HG03521 (cell line): ENCODE results near the gene CXXC5.
A peak's percentile ranks its signal among the peaks of the same experiment; 100 is the strongest.
"Not testable (repeated sequence)": the region's sequence is repeated elsewhere in the genome, so short reads cannot be mapped to it uniquely, and the experiment has no call there.

Experiments used
- ATAC-seq: cut with Tn5 transposase; IDR thresholded peaks from one replicate; pipeline ENCODE4 v1.9.1; 2021; ENCODE audit warnings: mild to moderate bottlenecking, moderate library complexity; ENCODE audit not compliant: unreplicated experiment

The CXXC5 gene

GRCh38 chr5:139708877-139709581 is 60.9 kb downstream of the CXXC5 start:
- no peak for ATAC-seq

DNA sequence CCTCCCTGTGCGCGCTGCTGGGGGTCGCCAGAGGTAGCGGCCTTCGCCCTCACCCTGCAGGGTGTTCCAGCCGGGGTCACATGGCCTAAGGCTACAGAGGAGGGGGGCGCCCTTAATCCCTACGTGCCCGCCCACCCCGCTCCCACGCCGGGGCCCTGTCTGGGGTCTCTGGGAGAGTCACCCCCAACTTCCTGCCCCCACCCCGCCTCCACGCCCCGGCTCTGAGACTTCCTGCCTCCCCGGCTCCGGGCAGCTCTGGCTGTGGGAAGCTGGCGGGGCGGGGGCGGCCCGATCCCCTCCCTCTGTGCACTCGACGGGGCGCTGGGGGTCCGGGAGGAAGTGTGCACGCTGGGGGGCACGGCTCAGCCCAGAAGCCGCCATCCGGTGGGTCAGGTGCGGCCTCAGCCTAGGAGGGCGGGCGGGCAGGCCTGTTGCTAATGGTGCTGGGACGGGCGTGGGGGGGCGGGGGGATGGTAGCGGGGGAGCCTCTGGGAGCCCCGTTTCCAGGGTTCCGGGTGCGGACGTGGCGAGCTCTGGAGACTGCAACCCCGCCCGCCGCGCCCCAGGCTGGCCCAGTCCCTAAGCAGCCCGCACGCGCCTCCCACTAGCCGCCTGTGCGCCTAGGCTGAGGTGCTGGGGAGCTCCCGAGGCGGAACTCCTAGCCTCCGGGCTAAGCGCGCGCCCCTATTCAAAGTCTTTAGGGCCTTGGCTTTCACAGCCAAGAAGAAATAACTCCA is 61.6 kb downstream of the CXXC5 start:
- no peak for ATAC-seq

DNA sequence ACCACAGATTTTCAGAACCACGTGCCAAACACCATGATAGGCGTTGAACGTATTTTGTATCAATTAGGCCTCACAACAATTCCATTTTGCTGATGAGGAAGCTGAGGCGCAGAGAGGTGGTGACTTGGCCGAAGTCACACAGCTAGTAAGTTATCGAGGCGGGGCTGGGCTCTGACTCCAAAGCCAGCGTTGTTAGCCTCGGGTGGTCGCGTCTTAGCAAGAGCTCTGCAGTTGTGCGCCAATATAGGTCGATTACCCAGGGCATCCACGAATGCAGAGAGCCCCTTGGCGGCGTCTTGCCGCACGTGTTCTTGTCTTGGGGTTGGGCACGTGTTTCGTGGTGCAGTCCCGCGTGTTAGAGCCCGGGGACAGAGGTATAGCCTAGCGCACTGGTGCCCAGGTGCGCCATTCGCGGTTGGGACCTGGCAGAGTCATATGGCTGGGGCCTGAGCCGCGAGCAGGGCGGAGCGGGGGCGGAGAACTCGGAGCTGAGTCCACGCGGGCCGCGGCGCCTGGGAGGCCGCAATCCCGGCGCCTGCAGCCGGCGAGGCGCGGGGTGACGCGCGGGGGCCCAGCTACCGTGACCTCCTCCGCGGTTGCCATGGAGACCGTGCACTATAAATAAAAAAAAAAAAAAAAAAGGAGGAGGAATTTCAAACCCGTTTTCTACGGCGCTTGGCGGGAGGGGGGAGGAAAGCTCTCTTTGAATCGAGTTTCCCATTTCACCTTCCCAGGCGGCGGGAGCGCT is 62.3 kb downstream of the CXXC5 start:
- peak; percentile 29 for ATAC-seq

- ATAC-seq: no peak
Measured at GRCh38 chr5:139711067-139711905, 63.1 kb downstream of the CXXC5 start.

- ATAC-seq: no peak
Measured at GRCh38 chr5:139711906-139712224, 63.7 kb downstream of the CXXC5 start.

DNA sequence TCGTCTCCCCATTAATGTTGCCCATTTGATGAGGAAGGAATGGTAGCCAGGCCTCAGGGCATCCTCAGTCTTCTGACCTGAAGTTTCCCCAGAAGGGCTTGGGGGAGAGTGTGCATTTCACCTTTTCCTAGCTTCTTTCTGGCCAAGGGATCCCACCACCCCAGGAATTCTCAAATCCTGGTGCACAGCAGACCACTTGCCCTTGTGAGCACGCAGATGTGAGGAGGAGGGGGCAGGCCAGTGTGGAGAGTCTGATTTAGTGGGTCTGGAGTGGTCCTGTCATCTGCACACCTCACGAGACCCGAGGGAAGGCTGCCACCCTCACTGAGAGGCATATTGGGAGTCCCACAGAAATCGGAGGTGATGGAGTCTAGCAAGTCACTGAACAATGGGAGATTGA is 64.3 kb downstream of the CXXC5 start:
- no peak for ATAC-seq

GRCh38 chr5:139713898-139714297 is 65.7 kb downstream of the CXXC5 start:
- not testable (repeated sequence) for ATAC-seq

DNA sequence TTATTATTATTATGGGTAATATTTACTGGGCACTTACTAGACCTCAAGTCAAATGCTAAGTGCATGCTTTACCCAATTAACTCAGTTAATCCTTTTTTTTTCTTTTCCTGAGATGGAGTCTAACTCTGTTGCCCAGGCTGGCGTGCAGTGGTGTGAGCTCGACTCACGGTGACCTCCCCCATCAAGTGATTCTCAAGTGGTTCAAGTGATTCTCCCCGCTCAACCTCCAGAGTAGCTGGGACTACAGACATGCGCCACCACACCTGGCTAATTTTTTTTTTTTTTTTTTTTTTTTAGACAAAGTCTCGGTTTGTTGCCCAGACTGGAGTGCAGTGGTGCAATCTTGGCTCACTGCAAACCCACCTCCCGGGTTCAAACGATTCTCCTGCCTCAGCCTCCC is 69.1 kb downstream of the CXXC5 start:
- no peak for ATAC-seq

- ATAC-seq: not testable (repeated sequence)
Measured at GRCh38 chr5:139718403-139718802, 70.3 kb downstream of the CXXC5 start.

DNA sequence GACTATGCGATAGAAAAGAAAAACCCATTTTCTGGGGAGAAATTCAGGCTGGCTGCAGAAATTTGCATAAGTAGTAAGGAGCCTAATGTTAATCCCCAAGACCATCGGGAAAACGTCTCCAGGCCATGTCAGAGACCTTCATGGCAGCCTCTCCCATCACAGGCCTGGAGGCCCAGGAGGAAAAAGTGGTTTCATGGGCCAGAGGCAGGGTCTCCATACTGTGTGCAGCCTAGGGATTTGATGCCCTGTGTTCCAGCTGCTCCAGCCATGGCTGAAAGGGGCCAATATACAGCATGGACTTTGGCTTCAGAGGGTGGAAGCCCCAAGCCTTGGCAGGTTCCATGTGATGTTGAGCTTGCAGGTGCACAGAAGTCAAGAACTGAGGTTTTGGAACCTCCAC is 71.8 kb downstream of the CXXC5 start:
- not testable (repeated sequence) for ATAC-seq

DNA sequence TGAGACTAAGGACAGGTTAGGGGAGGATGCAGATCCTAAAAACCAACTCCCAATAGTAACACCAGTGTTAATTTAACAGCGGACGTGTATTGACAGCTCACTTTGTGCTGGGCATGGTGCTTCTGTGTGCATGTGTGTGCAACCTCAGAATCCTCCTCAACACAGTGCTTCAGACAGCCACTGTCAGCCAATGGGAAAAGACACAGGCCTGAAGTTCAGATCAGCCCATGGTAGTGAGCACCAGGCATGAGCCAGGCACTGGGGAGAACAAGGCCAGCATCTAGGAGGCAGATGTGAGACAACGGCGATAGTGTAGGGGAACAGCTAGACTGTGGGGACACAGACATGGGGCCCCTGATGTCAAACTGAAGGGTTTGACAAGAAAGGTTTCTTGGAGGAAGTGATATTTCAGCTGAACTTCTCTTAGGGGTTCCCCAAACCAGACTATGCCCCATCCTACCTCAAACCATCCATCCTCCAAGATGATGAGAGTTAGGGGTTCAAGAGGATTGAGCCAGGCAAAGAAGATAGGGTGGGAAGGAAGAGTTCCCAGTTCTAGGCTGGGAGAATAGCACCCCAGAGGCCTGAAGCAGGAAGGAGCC is 75.9 kb downstream of the CXXC5 start:
- ATAC-seq: no peak

DNA sequence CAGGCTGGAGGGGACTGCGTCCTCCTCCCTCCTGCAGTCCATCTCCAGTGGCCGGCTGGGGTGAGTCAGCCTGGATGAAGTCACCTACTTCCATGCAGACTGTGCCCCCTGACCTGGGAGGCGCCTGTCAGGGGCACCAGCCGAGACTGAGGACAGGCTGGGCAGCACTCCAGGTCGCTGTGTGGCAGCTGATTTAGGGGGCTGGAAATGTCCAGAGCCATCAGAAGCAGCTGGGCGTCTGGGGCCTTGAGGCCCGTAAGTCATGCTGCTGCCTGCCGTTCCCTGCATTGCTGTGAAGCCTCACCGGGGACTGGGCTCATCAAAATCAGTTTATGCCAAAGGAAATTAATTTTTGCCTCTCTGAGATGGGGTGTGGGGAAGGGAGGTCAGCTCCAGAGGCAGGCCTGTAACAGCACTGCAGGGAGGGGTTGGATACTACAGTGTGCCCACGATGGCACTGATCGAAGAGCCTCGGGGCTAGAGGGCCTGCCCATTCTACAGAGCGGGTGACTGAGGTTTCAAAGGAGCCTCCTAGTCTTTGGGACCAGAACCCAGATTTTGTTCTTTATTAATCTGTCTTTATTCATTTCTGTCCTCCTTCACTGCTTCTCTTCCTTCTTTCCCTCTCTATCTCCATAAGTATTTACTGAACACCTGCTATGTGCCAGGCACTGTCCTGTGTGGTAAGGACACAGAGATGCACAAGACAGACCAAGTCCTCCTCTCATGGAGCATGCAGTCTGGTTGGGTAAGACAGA is 77.1 kb downstream of the CXXC5 start:
- no peak for ATAC-seq

- ATAC-seq: no peak
Measured at GRCh38 chr5:139726248-139726647, 78.1 kb downstream of the CXXC5 start.

DNA sequence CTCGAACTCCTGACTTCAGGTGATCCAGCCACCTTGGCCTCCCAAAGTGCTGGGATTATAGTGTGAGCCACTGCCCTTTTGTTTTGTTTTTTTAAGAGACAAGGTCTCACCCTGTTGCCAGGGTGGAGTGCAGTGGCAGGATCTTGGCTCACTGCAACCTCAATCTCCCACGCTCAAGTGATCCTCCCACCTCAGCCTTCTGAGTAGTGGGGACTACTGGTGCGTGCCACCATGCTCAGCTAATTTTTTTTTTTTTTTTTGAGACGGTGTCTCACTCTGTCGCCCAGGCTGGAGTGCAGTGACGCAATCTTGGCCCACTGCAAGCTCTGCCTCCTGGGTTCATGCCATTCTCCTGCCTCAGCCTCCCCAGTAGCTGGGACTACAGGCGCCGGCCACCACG is 79.5 kb downstream of the CXXC5 start:
- not testable (repeated sequence) for ATAC-seq

DNA sequence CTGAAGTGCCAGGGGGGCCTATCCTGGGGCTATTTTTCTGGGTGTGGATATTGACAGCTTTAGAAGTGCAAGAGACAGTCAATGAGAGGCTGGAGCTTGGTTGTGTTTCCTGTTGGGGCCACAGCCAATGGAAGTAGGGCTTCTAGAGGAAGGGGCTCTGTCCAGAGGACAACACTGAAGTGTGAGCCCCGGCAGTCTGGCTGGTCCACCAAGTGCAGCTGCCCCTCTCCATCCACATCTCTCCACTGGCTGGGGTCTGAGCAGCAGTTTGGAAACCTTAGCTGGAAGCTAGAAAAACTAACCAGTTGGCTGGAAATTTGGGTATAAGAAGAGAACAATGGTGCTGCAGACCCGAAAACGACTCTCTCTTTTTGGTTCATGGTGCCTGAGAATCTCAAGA is 83.1 kb downstream of the CXXC5 start:
- no peak for ATAC-seq

DNA sequence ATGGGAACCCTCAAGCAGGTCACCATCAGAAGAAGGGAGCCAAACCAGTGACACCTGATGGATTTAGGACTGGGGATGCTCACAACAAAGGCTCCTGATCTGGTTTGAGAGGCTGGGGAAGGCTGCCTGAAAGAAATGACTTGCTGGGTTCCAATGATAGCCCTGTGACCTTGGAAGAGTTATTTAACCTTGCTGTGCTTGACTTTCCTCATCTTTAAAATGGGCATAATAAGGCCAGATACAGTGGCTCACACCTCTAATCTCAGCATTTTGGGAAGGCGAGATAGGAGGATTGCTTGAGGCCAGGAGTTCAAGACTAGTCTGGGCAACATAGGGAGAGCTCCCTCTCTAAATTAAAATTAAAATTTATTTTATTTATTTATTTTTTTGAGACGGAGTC is 83.9 kb downstream of the CXXC5 start:
- no peak for ATAC-seq

DNA sequence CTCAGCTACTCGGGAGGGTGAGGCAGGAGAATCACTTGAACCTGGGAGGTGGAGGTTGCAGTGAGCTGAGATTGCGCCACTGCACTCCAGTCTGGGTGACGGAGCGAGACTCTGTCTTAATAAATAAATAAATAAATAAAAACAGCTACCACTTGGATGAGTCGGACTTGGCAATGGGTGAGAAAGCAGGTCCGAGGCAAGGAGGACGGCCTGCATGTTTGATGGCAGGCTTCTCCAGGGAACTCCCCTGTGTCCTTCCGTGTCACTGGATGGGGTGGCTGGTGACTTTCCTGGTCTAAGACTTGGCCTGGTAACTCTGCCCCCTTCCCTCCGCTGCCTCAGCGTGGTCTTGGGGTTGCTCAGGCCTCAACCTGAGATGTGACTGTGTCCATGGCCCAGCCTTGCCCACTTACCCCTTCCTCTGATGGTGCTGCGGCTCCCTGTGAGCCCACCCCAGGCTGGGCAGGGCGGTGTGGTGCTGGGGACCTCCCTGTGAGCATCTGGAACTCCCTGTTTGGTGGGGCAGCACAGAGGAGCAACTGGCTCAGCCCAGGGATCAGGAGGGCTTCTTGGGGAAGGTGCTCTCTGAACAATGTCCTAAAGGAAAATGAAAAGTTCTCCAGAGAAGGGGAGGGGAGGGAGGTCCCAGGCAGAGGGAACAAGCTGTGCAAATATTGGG is 85.0 kb downstream of the CXXC5 start:
- ATAC-seq: no peak
